Gastrocnemius medialis (tissue), 4 donors: ENCODE measurements around the gene EEIG1. TPM values are rescaled to one million over a fixed set of nuclear protein-coding genes. Genes with fewer than 3 reads are reported as not detected.

Experiments used
- ATAC-seq, 2 donors: fragments of 150-250 bp; one replicate each; pipeline ENCODE4 v1.9.1; 2016
- DNase-seq, 2 donors: peaks; one replicate each; pipeline ENCODE4 v3.0.0-alpha.2; 2019
- H3K27ac ChIP-seq, 4 donors: fragments of 200-600 bp; sonication (generic); 1 replicate in 1 of 4; 2 replicates in 3 of 4; pipeline ENCODE4 v1.5.1; 2016 to 2018; ENCODE audit warnings: mild to moderate bottlenecking in 2 of 4, moderate library complexity in 1 of 4
- H3K27me3 ChIP-seq, 3 donors: fragments of 200-600 bp; sonication (generic) in 2 of 3; 1 replicate in 1 of 3; 2 replicates in 2 of 3; pipeline versions ENCODE4 v1.5.1 to v1.6.0; 2016 to 2019; ENCODE audit warnings: mild to moderate bottlenecking in 1 of 3, moderate library complexity in 1 of 3
- H3K36me3 ChIP-seq, 2 donors: fragments of 200-600 bp; sonication (generic) in 1 of 2; one replicate each; pipeline ENCODE4 v1.5.1; 2017 to 2018
- H3K4me1 ChIP-seq, 2 donors: fragments of 200-600 bp; sonication (generic) in 1 of 2; one replicate each; pipeline ENCODE4 v1.5.1; 2016 to 2017; ENCODE audit warnings: mild to moderate bottlenecking in 2 of 2
- H3K4me3 ChIP-seq, 4 donors: fragments of 200-600 bp; sonication (generic) in 3 of 4; 1 replicate in 1 of 4; 2 replicates in 3 of 4; pipeline ENCODE4 v1.5.1; 2016 to 2019; ENCODE audit warnings: mild to moderate bottlenecking in 2 of 4
- H3K9me3 ChIP-seq, 3 donors: fragments of 200-600 bp; sonication (generic) in 2 of 3; 1 replicate in 1 of 3; 2 replicates in 2 of 3; pipeline ENCODE4 v1.5.1; 2016 to 2019
- POLR2A ChIP-seq, 2 donors: fragments of 450-650 bp; IDR thresholded peaks; one replicate each; pipeline ENCODE4 v1.6.1; 2017; ENCODE audit warnings: antibody characterized with exemption in 2 of 2, mild to moderate bottlenecking in 2 of 2, moderate library complexity in 2 of 2
- in situ Hi-C, 4 donors: fragments of 200-750 bp; cut with MboI; loops; one replicate each; pipeline versions ENCODE4 v1.15.0 to v1.8.0; 2017; ENCODE audit warnings: low sequenced_read_pairs in 4 of 4
- intact Hi-C: fragments of 100-400 bp; cut with DNase I; formaldehyde crosslinking; loops from one replicate; pipeline ENCODE4 v1.15.1; 2023; ENCODE audit warnings: low total_unique reads
- total RNA-seq, 4 donors: library from RNA; depleted of rRNA; stranded (reverse); fragments of >200 nt; gene quantifications; one replicate each; pipeline versions ENCODE4 v1.1.0 to v1.2.3, GENCODE V29; 2016
- TF ChIP-seq, protein P1 (sequence below), 5 experiments: fragments of 450-650 bp in 3 of 5; fragments of 200-600 bp in 2 of 5; sonication (generic) in 2 of 5; IDR thresholded peaks in 4 of 5; conservative IDR thresholded peaks in 1 of 5; 1 replicate in 4 of 5; 2 replicates in 1 of 5; pipeline ENCODE4 v1.5.1; 2016 to 2019; ENCODE audit warnings: antibody characterized with exemption in 5 of 5, mild to moderate bottlenecking in 3 of 5, moderate library complexity in 3 of 5

Gene EEIG1
- total RNA-seq, 4 donors from 2014 or later, result 1.8 to 4.5 (median 2.8) TPM

DNA sequence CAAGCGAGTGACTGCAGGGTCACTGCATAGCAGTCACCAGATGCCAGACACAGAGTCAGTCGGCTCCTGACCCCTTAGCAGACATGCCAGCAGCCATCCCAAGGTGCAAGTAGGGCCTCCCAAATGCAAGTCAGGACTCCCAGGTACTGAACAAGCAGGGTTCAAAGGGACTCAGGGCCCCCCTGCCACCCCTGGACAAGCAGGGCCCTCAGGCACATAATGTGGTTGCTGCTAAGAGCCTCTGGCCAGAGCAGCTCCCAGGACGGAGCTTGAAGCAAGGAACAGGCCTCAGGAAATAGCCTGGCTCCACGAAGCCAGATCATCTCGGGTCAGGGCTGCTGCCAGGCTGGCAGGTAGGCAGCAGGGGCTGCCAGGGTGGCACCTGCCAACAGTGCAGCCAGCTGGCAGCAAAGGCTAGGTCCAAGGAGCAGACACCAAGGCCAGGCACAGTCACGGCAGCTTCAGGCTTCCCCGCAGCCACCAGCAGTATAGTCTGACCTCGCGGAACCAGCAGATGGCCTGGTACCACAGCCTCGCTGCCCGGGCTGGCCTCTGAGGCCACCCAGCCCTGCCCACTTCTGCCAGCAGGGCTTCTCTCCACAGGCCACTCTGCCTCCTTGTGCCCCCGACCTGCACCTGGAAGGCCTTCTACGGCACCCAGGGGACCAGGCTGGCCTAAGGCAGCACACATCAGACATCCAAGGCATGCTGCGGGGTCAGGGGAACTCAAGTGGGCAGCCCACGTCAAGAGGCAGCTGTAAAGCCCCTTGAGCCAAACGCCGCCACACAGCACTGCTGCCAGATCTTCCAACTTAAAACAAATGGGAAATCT lies 7.4 kb downstream of the EEIG1 start:
- peaks cover 81 to 84% of the 10 kb centered on the region in 2 donors for H3K4me1 ChIP-seq
- ATAC-seq, result peak; percentile 76 to 85
- peak; percentile 87 to 97 for DNase-seq
- no peaks in the 10 kb centered on the region for H3K27me3 ChIP-seq
- intact Hi-C loops (no loop called here), in situ Hi-C loops (loop anchor here in 2 of 4 donors (25.0 kb wide), 1 partner anchor 139 kb away; no protein-coding TSS in a partner anchor)
- H3K9me3 ChIP-seq, result no peaks in the 10 kb centered on the region
- H3K36me3 ChIP-seq, result no peaks in the 10 kb centered on the region
- peak overlapping the region; percentile 79 to 93 (median 87) for H3K27ac ChIP-seq
- H3K4me3 ChIP-seq, result no peak overlapping the region
- no peak for TF ChIP-seq POLR2A (IDR thresholded peaks at IDR 0.05)
- TF ChIP-seq, protein P1, sequence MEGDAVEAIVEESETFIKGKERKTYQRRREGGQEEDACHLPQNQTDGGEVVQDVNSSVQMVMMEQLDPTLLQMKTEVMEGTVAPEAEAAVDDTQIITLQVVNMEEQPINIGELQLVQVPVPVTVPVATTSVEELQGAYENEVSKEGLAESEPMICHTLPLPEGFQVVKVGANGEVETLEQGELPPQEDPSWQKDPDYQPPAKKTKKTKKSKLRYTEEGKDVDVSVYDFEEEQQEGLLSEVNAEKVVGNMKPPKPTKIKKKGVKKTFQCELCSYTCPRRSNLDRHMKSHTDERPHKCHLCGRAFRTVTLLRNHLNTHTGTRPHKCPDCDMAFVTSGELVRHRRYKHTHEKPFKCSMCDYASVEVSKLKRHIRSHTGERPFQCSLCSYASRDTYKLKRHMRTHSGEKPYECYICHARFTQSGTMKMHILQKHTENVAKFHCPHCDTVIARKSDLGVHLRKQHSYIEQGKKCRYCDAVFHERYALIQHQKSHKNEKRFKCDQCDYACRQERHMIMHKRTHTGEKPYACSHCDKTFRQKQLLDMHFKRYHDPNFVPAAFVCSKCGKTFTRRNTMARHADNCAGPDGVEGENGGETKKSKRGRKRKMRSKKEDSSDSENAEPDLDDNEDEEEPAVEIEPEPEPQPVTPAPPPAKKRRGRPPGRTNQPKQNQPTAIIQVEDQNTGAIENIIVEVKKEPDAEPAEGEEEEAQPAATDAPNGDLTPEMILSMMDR (IDR thresholded peaks at IDR 0.05 in 4 of 5, conservative IDR thresholded peaks at IDR 0.05 in 1 of 5), result peak; percentile 39 to 56 (median 47)

- Histone ChIP-seq H3K36me3 (no peaks in the 10 kb centered on the region), H3K27me3 (no peaks in the 10 kb centered on the region), H3K4me1 (peaks cover 77% of the 10 kb centered on the region in 2 donors), H3K27ac (peak overlapping the region; percentile 79 to 93 (median 87)), H3K9me3 (no peaks in the 10 kb centered on the region), H3K4me3 (no peak overlapping the region)
- no peak for TF ChIP-seq POLR2A (IDR thresholded peaks at IDR 0.05)
- TF ChIP-seq, protein P1 (IDR thresholded peaks at IDR 0.05 in 4 of 5, conservative IDR thresholded peaks at IDR 0.05 in 1 of 5), result no peak
- ATAC-seq, result no peak
- intact Hi-C loops (no loop called here), in situ Hi-C loops (loop anchor here in 2 of 4 donors (25.0 kb wide), 1 partner anchor 140 kb away; no protein-coding TSS in a partner anchor)
- DNase-seq, result peak in 1 of 2 donors; percentile 62
Measured at GRCh38 chr9:127972236-127972871, 8.4 kb downstream of the EEIG1 start.

DNA sequence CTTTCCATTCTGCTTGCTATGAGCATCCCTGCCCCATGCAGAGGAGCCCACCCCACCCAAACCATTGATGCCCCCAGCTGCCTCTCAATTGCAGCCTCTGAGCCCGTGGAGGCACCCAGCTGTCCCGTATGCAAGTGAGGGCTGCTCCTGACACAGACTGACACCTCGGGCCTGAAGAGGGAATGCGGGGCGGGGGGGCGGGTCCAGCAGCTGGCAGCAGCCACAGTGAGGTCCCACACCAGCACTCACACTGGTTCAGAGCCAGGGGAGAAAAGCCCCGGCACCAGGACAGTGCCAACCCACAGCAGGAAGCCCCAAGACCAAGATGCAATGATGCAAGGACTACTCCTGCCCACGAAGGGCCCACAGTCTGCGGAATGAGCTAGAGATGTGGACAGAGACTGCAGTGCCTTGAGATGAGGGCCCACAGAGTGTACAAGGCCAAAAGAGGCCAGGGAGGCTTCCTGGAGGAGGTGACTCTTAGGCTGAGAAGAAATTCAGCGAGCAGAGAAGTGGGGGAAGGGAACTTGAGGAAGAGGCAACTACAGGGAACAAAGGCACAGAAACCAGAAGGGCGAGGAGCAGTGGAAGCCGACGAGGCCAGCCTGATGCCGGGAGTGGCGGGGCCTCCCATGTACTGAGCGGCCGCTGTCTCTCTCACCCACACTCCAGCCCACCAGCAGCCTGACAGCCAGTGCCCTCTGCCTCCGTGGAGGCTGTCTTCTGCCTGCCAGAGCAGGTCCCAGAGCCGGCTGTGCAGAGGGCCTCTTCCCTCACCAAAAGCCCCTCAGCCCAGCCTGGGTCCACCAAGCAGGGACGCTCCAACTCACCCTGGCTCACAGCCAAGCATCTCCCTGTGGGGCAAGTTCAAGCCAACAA lies 9.2 kb downstream of the EEIG1 start:
- H3K27me3 ChIP-seq, result no peaks in the 10 kb centered on the region
- no peak for TF ChIP-seq POLR2A (IDR thresholded peaks at IDR 0.05)
- TF ChIP-seq, protein P1 (IDR thresholded peaks at IDR 0.05 in 4 of 5, conservative IDR thresholded peaks at IDR 0.05 in 1 of 5), result no peak
- ATAC-seq (no peak), DNase-seq (no peak)
- no peaks in the 10 kb centered on the region for H3K9me3 ChIP-seq
- no peak overlapping the region for H3K4me3 ChIP-seq
- peak overlapping the region; percentile 79 to 93 (median 87) for H3K27ac ChIP-seq
- intact Hi-C loops, result no loop called here
- in situ Hi-C loops, result loop anchor here in 2 of 4 donors (25.0 kb wide), 1 partner anchor 141 kb away; no protein-coding TSS in a partner anchor
- H3K4me1 ChIP-seq, result peaks cover 72 to 76% of the 10 kb centered on the region in 2 donors
- no peaks in the 10 kb centered on the region for H3K36me3 ChIP-seq
